ES-I3 (cell line): ENCODE measurements around the gene NDUFAF5.
A peak's percentile ranks its signal among the peaks of the same experiment; 100 is the strongest.
"Not testable (repeated sequence)": the region's sequence is repeated elsewhere in the genome, so short reads cannot be mapped to it uniquely, and the experiment has no call there.

Experiments
- H3K36me3 ChIP-seq: 2 replicates; pipeline ENCODE4 v1.6.1; 2013; ENCODE audit warnings: mild to moderate bottlenecking, low read length, control low read depth, moderate library complexity; ENCODE audit not compliant: insufficient read depth
- H3K4me1 ChIP-seq: 2 replicates; pipeline ENCODE4 v1.6.1; 2013; ENCODE audit warnings: mild to moderate bottlenecking, control low read depth, low read length; ENCODE audit not compliant: insufficient read depth
- H3K9ac ChIP-seq: 2 replicates; pipeline ENCODE4 v1.6.1; 2013; ENCODE audit warnings: low read depth, mild to moderate bottlenecking, low read length, moderate library complexity
- H3K9me3 ChIP-seq: 2 replicates; pipeline ENCODE4 v1.6.1; 2013; ENCODE audit warnings: mild to moderate bottlenecking, low read length, moderate library complexity; ENCODE audit not compliant: control insufficient read depth, insufficient read depth

NDUFAF5 gene

GRCh38 chr20:13760451-13760946 is 24.3 kb upstream of the NDUFAF5 start:
- not testable (repeated sequence) for H3K9ac ChIP-seq, H3K4me1 ChIP-seq, H3K36me3 ChIP-seq, H3K9me3 ChIP-seq

DNA sequence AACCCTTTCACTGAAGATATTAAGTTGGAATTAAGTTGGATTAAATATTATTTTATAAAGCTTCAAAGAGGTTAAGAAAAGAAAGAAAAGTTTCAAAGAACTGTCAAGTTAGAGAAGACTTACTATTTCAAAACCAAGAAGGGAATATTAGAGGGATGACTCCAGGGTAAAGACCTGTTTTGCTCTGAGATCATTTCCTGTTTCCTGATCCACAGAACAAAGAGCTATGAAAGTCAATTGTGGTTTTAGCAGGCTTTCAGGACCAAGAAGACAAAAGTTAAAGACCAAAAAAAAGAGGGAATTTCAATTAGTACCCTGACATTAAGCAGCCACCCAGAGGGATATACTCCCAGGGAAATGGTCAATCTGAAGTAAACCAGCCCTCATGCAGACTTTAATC is 19.5 kb upstream of the NDUFAF5 start:
- no peak overlapping the region for H3K9ac ChIP-seq
- peaks cover 27% of the 10 kb centered on the region for H3K36me3 ChIP-seq

GRCh38 chr20:13765868-13766416 is 18.9 kb upstream of the NDUFAF5 start:
- no peaks in the 10 kb centered on the region; the same call in 1 of the 2 replicates for H3K9me3 ChIP-seq
- peaks cover 27% of the 10 kb centered on the region for H3K36me3 ChIP-seq
- no peaks in the 10 kb centered on the region for H3K4me1 ChIP-seq
- no peak overlapping the region for H3K9ac ChIP-seq

More for the DNA sequence above, 19.5 kb upstream of the NDUFAF5 start:
- Histone ChIP-seq H3K4me1 (no peaks in the 10 kb centered on the region), H3K9me3 (no peaks in the 10 kb centered on the region; the same call in 1 of the 2 replicates)

GRCh38 chr20:13770141-13770540 is 14.7 kb upstream of the NDUFAF5 start:
- no peaks in the 10 kb centered on the region for H3K4me1 ChIP-seq
- H3K9me3 ChIP-seq = no peaks in the 10 kb centered on the region
- no peak overlapping the region for H3K9ac ChIP-seq
- peaks cover 31% of the 10 kb centered on the region for H3K36me3 ChIP-seq

DNA sequence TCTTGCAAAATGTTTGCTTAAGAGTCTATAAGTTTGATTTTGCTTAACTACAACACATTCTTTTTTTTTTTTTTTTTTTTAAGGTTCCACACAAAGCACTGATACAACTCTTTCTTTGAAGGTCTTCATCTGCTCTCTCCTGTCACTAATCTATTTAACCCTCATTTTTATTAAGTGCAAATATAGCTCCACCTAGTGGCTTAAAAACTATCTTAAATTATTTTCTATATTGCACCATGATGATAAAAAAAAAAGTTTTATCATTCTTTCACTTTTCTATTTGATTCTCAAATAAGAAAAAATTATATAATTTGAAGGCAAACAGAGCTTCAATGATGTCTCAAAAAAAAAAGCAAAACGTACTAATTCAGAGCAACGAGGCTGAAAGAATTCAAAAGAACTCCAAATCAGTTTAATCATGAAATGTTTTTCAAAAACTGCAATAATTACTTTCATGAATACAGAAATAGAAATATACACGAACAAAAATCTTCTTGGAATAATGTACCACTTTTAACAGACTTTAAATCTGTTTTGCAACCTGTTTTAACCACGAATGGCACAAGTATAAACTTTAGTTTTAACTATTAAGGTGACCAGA is 12.9 kb upstream of the NDUFAF5 start:
- Histone ChIP-seq H3K4me1 (no peaks in the 10 kb centered on the region), H3K36me3 (peaks cover 28% of the 10 kb centered on the region), H3K9ac (no peak overlapping the region), H3K9me3 (no peaks in the 10 kb centered on the region)

DNA sequence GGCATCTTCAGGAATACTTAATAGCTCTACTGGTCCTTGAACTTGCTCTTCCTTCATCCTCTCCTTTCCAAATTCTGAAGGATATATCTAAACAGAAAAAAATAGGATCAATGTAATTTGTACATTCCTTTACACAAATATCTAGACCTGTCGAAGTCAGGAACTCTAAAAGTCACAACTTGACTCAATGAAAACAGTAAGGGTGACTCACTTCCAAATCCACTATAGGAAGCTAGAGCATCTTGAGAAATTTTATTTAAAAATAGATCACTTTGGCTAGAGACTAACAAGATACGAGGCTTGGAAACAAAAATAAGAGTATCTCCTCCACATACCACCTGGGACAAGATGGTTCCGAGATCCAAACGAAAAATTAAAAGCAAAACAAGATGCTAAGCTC is 12.3 kb upstream of the NDUFAF5 start:
- H3K9me3 ChIP-seq = no peaks in the 10 kb centered on the region
- no peaks in the 10 kb centered on the region for H3K4me1 ChIP-seq
- no peak overlapping the region for H3K9ac ChIP-seq
- H3K36me3 ChIP-seq = peaks cover 26% of the 10 kb centered on the region

- Histone ChIP-seq H3K9me3 (no peaks in the 10 kb centered on the region), H3K36me3 (peaks cover 19% of the 10 kb centered on the region), H3K4me1 (no peaks in the 10 kb centered on the region), H3K9ac (no peak overlapping the region)
Measured at GRCh38 chr20:13775867-13776266, 9.0 kb upstream of the NDUFAF5 start.

DNA sequence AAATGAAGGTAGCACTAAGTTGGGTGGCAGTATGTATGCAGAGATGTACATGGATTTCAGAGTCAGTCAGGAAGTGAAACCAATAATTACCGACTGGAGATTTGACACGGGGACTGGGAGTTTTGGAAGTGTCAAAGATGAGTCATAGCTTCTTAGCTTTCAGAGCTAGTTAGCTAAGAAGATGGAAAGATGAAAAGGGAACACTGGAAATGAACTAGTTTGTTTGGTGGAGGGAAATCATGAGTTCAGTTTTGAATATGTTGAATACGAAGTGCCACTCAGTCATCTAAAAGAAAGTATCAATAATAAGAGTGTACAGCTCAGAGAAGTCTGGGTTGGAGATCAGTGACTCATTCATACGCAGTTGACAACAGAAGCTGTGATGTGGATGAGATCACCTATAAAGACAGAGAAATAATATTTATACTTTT is 7.6 kb upstream of the NDUFAF5 start:
- H3K4me1 ChIP-seq = no peaks in the 10 kb centered on the region
- no peaks in the 10 kb centered on the region for H3K9me3 ChIP-seq
- H3K36me3 ChIP-seq = peaks cover 25% of the 10 kb centered on the region
- H3K9ac ChIP-seq = no peak overlapping the region

GRCh38 chr20:13778827-13779226 is 6.0 kb upstream of the NDUFAF5 start:
- no peaks in the 10 kb centered on the region; the same call in 1 of the 2 replicates for H3K4me1 ChIP-seq
- H3K9me3 ChIP-seq = no peaks in the 10 kb centered on the region
- peaks cover 25% of the 10 kb centered on the region for H3K36me3 ChIP-seq
- H3K9ac ChIP-seq = no peak overlapping the region

DNA sequence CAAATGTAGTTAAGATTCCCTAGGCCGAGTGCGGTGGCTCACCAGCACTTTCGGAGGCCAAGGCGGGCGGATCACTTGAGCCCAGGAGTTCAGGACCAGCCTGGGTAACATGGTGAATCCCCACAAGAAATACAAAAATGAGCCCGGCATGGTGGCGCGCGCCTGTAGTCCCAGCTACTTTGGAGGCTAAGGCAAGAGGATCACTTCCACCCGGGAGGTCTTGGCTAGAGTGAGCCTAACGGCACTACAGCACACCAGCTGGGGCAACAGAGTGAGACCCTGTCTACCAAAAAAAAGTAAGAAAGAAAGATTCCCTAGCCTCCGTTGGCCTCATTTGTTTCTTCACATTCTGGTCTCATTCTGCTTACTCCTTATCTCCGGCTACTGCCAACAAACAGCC is 1.3 kb upstream of the NDUFAF5 start:
- Histone ChIP-seq H3K36me3 (peaks cover 15% of the 10 kb centered on the region), H3K9me3 (no peaks in the 10 kb centered on the region), H3K4me1 (peaks cover 6% of the 10 kb centered on the region), H3K9ac (peak overlapping the region; percentile 98)

DNA sequence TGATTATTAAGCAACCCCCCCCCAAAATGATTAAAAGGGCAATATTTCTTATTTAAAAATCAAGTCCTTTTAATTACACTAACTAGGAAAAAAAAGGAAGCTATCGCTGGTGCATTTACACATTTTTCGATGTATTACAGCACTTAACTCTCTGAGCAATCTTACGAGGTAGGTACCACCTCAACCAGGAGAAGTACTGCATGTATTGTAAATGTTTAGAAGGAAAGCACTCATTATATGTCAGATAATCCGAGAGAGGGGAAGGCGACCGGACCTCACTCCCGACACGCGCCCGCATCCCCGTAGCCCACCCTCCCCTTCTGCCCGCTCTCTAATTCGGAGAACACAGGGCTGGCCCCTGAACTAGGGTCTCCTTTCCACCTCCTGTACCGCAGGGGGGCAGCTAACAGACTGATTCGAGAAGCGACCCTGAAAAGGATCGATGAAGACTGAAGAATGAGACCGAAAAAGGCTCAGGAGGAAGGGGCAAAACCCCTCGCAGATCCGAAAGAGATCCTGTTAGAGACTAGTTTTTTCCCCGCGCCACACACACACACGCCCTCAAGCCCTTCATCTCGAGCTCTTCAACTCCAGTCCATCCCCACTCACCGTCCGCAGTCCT is 446 bp upstream of the NDUFAF5 start:
- H3K9me3 ChIP-seq = no peaks in the 10 kb centered on the region
- peaks cover 6% of the 10 kb centered on the region for H3K4me1 ChIP-seq
- peak overlapping the region; percentile 98 for H3K9ac ChIP-seq
- H3K36me3 ChIP-seq = peaks cover 15% of the 10 kb centered on the region

GRCh38 chr20:13786143-13786828 is 1.5 kb downstream of the NDUFAF5 start:
- H3K4me1 ChIP-seq = peaks cover 6% of the 10 kb centered on the region
- H3K9ac ChIP-seq = peak overlapping the region; percentile 98
- peaks cover 11% of the 10 kb centered on the region for H3K36me3 ChIP-seq
- no peaks in the 10 kb centered on the region for H3K9me3 ChIP-seq

DNA sequence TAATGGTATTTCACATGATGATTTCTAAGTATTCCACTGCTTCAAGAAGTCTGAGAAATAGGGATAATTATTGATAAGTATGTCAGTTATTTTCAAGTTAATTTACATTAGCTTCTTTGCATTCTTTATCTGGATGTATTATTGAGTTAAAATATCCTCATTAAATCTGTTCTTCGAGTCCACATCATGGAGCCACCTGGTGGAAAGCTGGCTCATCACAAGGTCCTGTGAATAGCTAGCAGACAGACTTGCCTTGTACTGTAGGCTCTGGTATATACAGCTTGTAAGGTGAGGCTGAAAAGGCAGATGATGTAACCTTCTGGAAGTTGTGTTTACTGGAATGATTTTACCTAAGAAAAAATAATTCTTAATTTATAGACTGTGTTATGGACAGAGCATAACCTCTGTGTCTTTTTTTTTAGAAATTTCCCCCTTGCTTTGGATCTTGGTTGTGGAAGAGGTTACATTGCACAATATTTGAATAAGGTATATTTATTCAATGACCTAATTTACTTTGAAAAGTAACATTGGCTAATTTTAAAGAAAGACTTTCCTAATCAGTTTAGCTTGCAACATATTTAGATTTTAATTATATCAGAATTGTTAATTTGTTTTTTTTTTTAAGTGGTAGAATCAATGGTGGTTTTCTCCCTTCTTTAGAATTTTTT is 3.5 kb downstream of the NDUFAF5 start:
- Histone ChIP-seq H3K9ac (no peak overlapping the region), H3K4me1 (peaks cover 6% of the 10 kb centered on the region), H3K36me3 (peaks cover 8% of the 10 kb centered on the region), H3K9me3 (no peaks in the 10 kb centered on the region)

DNA sequence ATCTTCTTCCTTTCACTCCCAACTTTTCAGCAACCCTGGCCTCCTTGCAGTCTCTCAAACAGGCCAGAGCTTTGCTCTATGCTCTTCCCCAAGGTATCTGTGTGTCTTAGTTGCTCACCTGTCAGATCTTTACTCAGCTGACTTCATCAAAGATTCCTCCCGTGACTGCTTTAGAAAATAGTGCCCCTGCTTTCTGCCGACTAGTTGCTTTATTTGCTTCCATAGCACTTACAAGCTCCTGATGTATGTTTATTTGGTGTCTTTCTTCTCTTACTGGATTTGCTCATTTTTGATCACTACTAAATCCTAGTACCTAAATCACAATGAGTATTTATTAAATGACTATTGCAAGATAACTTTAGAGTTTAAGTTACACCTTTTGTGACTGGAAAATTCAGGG is 5.9 kb downstream of the NDUFAF5 start:
- Histone ChIP-seq H3K9me3 (no peaks in the 10 kb centered on the region), H3K4me1 (peaks cover 6% of the 10 kb centered on the region), H3K36me3 (peaks cover 21% of the 10 kb centered on the region), H3K9ac (no peak overlapping the region)
